CD4-positive, alpha-beta T cell treated with Interleukin-17A for 1 hour (primary cell): Measurements from ENCODE around the gene OARD1.

Experiments
- DNase-seq: peaks from one replicate; pipeline ENCODE4 v3.0.0-alpha.2; 2020

Gene OARD1

GRCh38 chr6:41047745-41048732 is 24.1 kb downstream of the OARD1 start:
- DNase-seq: no peak

- no peak for DNase-seq
Observed at GRCh38 chr6:41047306-41047705, 24.9 kb downstream of the OARD1 start.

- no peak for DNase-seq
Observed at GRCh38 chr6:41046084-41046483, 26.1 kb downstream of the OARD1 start.

GRCh38 chr6:41045664-41046063 is 26.5 kb downstream of the OARD1 start:
- DNase-seq: no peak

- DNase-seq: no peak
Observed at GRCh38 chr6:41043151-41043550, 29.0 kb downstream of the OARD1 start.

GRCh38 chr6:41042226-41043055 is 29.7 kb downstream of the OARD1 start, which contains the start of gene TSPO2:
TSPO2 (plus strand) TSS chr6:41042467; CDS start chr6:41042986, 519 bp downstream.
- DNase-seq: no peak

GRCh38 chr6:41040940-41041536 is 31.1 kb downstream of the OARD1 start:
- no peak for DNase-seq

GRCh38 chr6:41040101-41040939 is 31.8 kb downstream of the OARD1 start:
- no peak for DNase-seq

GRCh38 chr6:41039060-41039998 is 32.8 kb downstream of the OARD1 start, which contains the start of gene UNC5CL:
UNC5CL (minus strand) TSS chr6:41039221; CDS start chr6:41035074, 4,147 bp downstream.
- DNase-seq: peak; percentile 59

GRCh38 chr6:41038205-41038604 is 34.0 kb downstream of the OARD1 start:
- no peak for DNase-seq

GRCh38 chr6:41037107-41037900 is 34.9 kb downstream of the OARD1 start:
- no peak for DNase-seq

- DNase-seq: no peak
Observed at GRCh38 chr6:41036601-41037000, 35.6 kb downstream of the OARD1 start.

GRCh38 chr6:41036186-41036585 is 36.0 kb downstream of the OARD1 start:
- no peak for DNase-seq

GRCh38 chr6:41033776-41034175 is 38.4 kb downstream of the OARD1 start:
- no peak for DNase-seq

GRCh38 chr6:41032830-41033229 is 39.3 kb downstream of the OARD1 start:
- DNase-seq: no peak

- DNase-seq: no peak
Observed at GRCh38 chr6:41028561-41029412, 43.4 kb downstream of the OARD1 start.

GRCh38 chr6:41027799-41028560 is 44.2 kb downstream of the OARD1 start:
- peak; percentile 71 for DNase-seq

- DNase-seq: no peak
Observed at GRCh38 chr6:41027241-41027640, 44.9 kb downstream of the OARD1 start.
